SU-DHL-6 (cell line): ENCODE measurements around the gene MYRF.

Experiments used
- H2AFZ ChIP-seq: fragments of 200-600 bp; sonication (generic); 2 replicates; pipeline ENCODE4 v1.6.1; 2014; ENCODE audit warnings: low read depth, mild to moderate bottlenecking, moderate library complexity, mixed read lengths, antibody characterized with exemption, low read length; ENCODE audit not compliant: severe bottlenecking
- H3F3A ChIP-seq: fragments of 200-600 bp; shearing (Covaris generic); 2 replicates; pipeline ENCODE4 v1.6.0; 2016; ENCODE audit warnings: antibody characterized with exemption, mild to moderate bottlenecking; ENCODE audit not compliant: insufficient read depth
- H3K27ac ChIP-seq: fragments of 200-600 bp; sonication (generic); 2 replicates; pipeline ENCODE4 v1.5.1; 2016; ENCODE audit warnings: low read depth, mild to moderate bottlenecking, low read length, moderate library complexity, mixed read lengths
- H3K27me3 ChIP-seq: fragments of 200-600 bp; sonication (generic), shearing (Covaris generic); 2 replicates; pipeline ENCODE4 v1.6.0; 2014; ENCODE audit warnings: mild to moderate bottlenecking, low read length
- H3K36me3 ChIP-seq: fragments of 200-600 bp; sonication (generic); 2 replicates; pipeline ENCODE4 v1.6.1; 2014; ENCODE audit warnings: mild to moderate bottlenecking, low read length, mixed read lengths
- H3K4me2 ChIP-seq: fragments of 300-600, 200-600 bp; shearing (Covaris generic), sonication (generic); 2 replicates; pipeline ENCODE4 v1.6.0; 2014; ENCODE audit warnings: low read length, low read depth, mild to moderate bottlenecking; ENCODE audit not compliant: poor library complexity, severe bottlenecking
- H3K4me3 ChIP-seq: fragments of 200-600 bp; sonication (generic); 2 replicates; pipeline ENCODE4 v1.5.1; 2014; ENCODE audit warnings: antibody characterized with exemption, low read length, mild to moderate bottlenecking, mixed read lengths; ENCODE audit not compliant: insufficient read depth, poor library complexity, severe bottlenecking
- H3K79me2 ChIP-seq: fragments of 200-600 bp; sonication (generic); 2 replicates; pipeline ENCODE4 v1.6.1; 2014; ENCODE audit warnings: mild to moderate bottlenecking, low read length, moderate library complexity; ENCODE audit not compliant: insufficient read depth
- H3K9ac ChIP-seq: fragments of 200-600 bp; sonication (generic); 2 replicates; pipeline ENCODE4 v1.7.0; 2014; ENCODE audit warnings: mild to moderate bottlenecking, low read length
- H3K9me2 ChIP-seq: fragments of 200-600 bp; sonication (generic); replicated peaks from 2 replicates; pipeline ENCODE4 v1.6.1; 2014; ENCODE audit warnings: low read length; ENCODE audit not compliant: insufficient read depth
- H3K9me3 ChIP-seq: fragments of 200-600 bp; sonication (generic); 2 replicates; pipeline ENCODE4 v1.6.1; 2014; ENCODE audit warnings: low read length, mixed read lengths; ENCODE audit not compliant: insufficient read depth
- H4K20me1 ChIP-seq: fragments of 200-600 bp; sonication (generic); 2 replicates; pipeline ENCODE4 v1.6.1; 2014; ENCODE audit warnings: low read depth, mild to moderate bottlenecking, antibody characterized with exemption, low read length, moderate library complexity, mixed read lengths
- CTCF ChIP-seq: fragments of 200-600 bp; sonication (generic); IDR thresholded peaks from one replicate; pipeline ENCODE4 v1.5.1; 2017; ENCODE audit warnings: antibody characterized with exemption, mild to moderate bottlenecking, low read length, moderate library complexity; ENCODE audit not compliant: insufficient read depth, poor library complexity, severe bottlenecking
- EZH2phosphoT487 ChIP-seq: fragments of 200-600 bp; sonication (generic), shearing (Covaris generic); conservative IDR thresholded peaks from 2 replicates; pipeline ENCODE4 v1.6.1; 2018; ENCODE audit warnings: mild to moderate bottlenecking, antibody characterized with exemption, low read length, moderate library complexity, mixed read lengths

MYRF gene

DNA sequence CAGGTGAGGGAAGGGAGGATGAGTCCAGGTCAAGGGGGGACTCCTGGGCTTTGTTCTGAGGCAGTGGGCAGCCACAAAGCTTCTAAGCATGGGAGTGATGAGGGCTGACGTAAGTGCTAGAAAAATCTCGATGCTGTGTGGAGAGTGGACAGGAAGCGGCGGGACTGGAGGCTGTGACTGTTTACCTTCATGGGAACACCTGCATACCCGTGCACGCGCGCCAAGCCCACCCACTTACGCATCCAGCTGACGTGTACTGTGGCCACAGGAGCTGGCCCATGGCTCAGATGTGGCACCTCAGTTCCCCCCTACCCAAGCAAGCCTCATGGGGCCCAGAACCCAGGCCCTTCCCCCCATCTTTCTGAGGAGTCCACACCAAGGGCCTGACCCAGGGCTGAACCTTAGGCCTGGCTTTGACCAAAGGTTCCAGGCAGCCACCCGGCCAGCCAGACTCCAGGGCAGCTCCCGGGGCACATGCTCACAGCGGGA lies 14.0 kb downstream of the MYRF start:
- Histone ChIP-seq H2AFZ (no peak overlapping the region), H3K27me3 (no peaks in the 10 kb centered on the region), H3K9me3 (no peaks in the 10 kb centered on the region), H3K4me2 (no peak overlapping the region), H4K20me1 (no peaks in the 10 kb centered on the region), H3K9me2 (no peaks in the 10 kb centered on the region), H3K36me3 (no peaks in the 10 kb centered on the region), H3K4me3 (no peak overlapping the region), H3K79me2 (no peaks in the 10 kb centered on the region), H3K9ac (no peak overlapping the region), H3K27ac (no peak overlapping the region), H3F3A (no peaks in the 10 kb centered on the region)
- no peak for TF ChIP-seq CTCF
- no peak for TF ChIP-seq EZH2phosphoT487

DNA sequence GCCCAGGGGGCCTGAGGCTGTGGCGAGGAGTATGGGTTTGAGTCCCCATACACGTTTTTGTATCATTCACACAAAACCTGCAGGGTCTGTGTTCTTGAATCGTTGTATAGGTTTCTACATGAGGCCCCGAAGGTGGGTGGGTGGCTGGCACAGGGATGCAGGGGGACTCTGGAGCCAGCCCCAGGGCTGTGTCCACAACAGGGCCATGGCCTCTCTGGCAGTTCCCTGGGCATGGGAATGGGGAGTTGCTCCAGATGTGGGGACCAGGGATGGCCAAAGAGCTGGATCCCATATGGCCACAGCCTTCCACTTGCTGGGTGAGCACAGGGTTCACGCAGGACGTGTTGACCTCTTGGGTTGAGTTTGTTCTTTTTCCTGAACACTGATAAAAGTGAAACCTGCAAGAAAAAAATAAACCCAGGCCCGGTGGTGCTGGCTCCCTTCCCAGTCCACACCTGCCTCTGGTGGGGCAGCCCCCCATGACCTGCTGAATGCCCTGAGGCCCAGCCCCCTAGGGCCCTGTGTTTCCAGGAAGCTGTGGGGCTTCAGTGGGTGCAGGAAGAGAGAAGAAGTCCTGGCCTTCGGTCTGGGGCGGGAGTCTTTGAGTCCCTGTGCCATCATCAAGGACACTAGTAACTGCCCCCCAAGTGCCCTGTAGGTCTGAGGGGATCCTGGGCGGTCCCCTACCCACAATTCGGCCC lies 16.1 kb downstream of the MYRF start:
- H3K9me3 ChIP-seq: no peaks in the 10 kb centered on the region
- H3F3A ChIP-seq: no peaks in the 10 kb centered on the region
- H3K9me2 ChIP-seq: no peaks in the 10 kb centered on the region
- H3K36me3 ChIP-seq: no peaks in the 10 kb centered on the region
- no peak overlapping the region for H3K4me3 ChIP-seq
- H3K9ac ChIP-seq: no peak overlapping the region
- TF ChIP-seq CTCF (no peak), EZH2phosphoT487 (no peak)
- H3K27me3 ChIP-seq: no peaks in the 10 kb centered on the region
- H2AFZ ChIP-seq: no peak overlapping the region
- no peaks in the 10 kb centered on the region for H3K79me2 ChIP-seq
- no peak overlapping the region for H3K27ac ChIP-seq
- no peaks in the 10 kb centered on the region for H4K20me1 ChIP-seq
- no peak overlapping the region for H3K4me2 ChIP-seq

DNA sequence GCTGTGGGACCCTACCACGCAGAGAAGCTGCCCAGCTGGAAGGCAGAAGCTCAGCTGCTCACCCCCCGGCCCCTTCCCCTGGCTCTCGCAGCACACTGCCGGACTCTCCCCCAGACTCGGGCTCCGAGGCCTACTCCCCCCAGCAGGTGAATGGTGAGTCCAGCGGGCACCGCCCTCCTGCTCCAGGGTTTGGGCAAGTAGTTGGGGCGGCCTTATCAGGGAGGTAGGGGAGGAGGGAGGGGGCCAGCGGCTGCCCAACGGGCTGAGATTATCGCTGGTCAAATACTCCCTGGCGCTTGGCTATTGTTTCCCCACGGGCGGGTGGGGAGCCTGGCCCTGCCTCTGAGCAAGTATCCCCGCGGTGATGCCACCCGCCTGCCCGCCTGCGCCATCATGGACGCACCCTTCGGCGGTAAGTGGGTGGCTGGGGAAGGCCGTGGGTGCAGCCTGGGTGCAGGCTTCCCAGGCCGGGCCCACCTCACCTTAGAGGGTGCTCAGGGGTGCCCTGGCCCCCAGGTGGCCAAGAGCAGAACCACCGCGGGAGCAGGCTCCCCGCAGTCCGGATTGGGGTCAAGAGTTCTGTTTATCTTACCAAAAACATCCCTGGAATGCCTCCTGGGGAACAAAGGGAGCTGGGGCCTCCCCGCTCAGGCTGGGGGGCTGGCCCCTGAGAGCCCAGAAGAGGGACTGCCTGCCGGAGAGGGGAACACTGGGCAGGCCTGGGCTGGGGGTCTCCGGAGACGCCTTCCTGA lies 16.9 kb downstream of the MYRF start:
- no peak overlapping the region for H3K27ac ChIP-seq
- no peaks in the 10 kb centered on the region for H4K20me1 ChIP-seq
- H3K36me3 ChIP-seq: no peaks in the 10 kb centered on the region
- H3K79me2 ChIP-seq: no peaks in the 10 kb centered on the region
- TF ChIP-seq CTCF: no peak
- no peak for TF ChIP-seq EZH2phosphoT487
- H3K27me3 ChIP-seq: no peaks in the 10 kb centered on the region
- no peak overlapping the region for H2AFZ ChIP-seq
- H3K9me2 ChIP-seq: no peaks in the 10 kb centered on the region
- H3K9ac ChIP-seq: no peak overlapping the region
- H3K4me3 ChIP-seq: no peak overlapping the region
- no peaks in the 10 kb centered on the region for H3F3A ChIP-seq
- H3K4me2 ChIP-seq: no peak overlapping the region
- no peaks in the 10 kb centered on the region for H3K9me3 ChIP-seq
